ENCODE data around the gene FRAT1.
"Not testable (repeated sequence)": the region's sequence is repeated elsewhere in the genome, so short reads cannot be mapped to it uniquely, and the experiment has no call there.

FRAT1 gene

DNA sequence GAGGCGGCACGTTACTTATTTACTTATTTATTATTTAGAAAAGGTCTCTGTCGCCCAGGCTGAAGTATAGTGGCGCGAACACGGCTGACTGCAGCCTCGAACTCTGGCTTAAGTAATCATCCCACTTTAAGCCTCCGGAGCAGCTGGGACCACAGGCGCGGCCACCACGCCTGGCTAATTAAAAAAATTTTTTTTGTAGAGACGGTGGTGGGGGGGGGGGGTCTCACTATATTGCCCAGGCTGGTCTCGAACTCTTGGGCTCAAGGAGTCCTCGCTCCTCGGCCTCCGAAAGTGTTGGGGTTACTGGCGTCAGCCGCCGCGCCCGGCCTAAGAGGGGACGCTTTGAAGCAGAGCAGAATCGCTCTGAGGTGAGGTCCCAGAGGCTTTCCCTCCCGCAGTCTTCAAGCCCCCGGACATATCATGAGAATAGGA, 16.1 kb downstream of the FRAT1 start:
- no peak for DNase-seq

DNA sequence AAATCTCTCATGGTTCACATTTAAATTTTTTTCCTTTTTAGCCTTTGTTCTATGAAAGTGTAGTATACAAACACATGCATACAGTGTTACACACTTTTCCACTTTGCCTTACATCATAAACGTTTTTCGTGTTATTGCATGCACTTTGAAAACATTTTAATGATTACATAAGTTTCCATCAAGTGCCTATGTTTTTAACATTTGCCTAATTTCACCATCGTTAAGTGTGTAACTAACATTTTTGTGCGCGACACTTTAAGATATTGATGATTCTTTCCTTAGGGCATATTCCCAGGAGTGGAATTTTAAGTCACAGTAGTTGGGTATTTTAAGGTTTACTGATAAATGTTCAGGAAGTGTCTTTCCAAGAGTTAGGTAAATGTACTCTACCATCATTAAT, 16.9 kb downstream of the FRAT1 start:
- no peak for DNase-seq

DNA sequence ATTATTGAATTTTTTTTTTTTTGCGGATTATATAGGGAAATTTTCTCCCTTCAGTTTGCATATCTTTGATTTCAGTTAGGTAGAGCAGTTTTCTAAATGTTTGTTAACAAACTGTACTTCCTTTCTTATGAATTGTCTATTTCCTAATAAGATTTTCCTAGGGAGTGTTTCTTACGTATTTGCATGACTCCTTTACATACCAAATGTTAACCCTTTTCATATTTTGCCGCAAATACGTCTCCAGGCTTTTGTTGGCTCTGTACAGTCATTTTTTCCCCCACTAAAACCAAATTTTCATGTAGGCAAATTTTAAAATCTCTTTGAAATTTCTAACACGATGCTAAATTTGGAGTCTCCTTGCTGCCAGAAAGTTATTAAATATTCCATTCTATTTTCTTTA, 17.4 kb downstream of the FRAT1 start:
- DNase-seq = no peak

DNA sequence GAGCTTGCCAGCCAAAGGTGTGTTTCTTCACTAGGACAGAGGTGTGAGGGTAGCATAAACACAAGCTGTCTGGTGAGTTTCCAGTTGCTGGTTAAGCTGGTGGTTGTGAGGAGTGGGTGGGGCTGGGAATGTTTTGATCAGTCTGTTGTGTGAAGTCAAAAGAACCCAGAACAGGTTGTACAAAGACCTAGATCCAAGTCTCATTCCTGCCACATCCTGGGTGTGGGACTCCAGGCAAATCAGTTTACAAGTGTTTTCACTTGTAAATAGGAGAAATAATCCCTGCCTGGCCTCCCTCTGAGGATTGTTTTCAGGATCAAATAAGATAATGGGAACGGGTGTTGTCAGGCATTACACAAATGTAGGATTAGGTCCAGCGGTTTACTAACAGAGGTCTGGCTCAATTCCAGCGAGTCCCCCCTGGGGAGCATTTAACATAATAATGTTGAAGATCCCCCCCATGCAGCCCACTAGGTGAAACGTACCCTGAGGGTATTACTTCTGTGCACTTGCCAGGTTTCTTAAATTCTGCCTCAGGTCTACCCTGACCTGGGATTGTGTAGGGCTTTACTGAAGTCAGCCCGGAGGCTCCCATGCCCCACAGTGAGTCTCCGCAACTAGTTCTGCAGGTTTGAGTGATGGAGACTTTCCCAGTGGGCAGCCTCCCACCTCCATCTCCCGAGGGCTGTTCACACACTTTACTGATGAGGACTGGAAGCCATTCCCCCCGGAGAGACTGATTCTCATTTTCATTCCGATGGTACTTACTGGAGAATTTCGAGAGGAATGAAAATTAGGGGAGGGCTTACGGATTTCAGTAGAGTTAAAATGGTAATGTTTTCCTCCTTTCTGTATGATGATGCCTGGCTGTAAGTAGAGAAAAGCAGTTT, 18.1 kb downstream of the FRAT1 start:
- DNase-seq = no peak

DNA sequence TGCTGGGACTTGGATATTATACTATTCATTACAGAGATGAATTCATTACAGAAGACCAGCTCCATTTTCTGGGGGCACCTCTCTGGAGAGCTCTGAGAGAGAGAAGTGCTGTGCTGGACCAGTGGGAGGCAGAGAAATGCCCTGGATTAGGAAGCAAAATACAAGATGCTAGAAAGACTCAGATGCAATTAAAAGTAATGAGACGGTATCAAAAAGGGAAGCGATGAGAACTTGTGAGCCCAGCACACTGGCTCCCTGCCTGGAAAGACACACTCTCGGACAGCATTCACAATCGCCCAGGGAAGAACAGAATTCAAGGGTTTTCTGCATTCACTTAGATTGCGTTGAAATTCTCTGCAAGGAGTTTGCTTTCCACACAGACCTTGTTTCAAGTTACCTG, 19.0 kb downstream of the FRAT1 start:
- no peak for DNase-seq

DNA sequence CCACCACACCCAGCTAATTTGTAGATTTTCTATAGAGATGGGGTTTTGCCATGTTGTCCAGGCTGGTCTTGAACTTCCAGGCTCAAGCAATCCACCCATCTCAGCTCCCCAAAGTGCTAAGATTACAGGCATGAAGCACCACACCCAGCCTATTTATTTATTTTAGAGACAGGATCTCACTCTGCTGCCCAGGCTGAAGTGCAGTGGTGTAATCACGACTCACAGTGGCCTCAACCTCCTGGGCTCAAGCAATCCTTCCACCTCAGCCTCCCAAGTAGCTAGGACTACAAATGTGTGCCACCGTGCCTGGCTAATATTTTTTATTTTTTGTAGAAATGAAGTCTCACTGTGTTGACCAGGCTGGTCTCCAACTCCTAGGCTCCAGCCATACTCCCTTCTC, 22.3 kb downstream of the FRAT1 start:
- no peak for DNase-seq

DNA sequence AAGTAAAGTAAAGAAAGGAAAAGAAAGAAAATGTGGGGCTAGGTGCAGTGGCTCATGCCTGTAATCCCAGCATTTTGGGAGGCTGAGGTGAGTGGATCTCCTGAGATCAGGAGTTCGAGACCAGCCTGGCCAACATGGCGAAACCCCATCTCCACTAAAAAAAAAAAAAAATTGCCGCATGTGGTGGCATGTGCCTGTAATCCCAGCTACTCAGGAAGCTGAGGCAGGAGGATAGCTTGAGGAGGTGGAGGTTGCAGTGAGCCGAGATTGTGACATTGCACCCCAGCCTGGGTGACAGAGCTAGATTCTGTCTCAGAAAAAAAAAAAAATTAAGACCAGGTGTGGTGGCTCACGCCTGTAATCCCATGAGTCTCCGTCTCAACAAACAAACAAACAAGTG, 24.6 kb downstream of the FRAT1 start:
- not testable (repeated sequence) for DNase-seq

DNA sequence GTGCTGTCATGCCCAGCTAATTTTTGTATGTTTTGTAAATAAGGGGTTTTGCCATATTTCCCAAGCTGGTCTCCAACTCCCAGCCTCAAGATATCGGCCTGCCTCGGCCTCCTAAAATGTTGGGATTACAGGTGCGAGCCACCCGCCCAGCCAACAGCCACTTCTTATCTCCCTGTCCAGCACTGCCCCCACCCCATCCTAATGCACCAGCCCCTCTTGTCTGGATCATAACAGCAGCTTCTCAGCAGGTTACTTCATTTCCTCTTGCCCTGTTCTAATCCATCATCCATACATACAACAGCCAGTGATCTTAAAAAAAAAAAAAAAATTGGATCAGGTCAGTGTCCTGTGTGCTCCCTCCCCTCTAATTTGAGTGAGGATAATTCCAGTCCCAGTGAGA, 28.2 kb downstream of the FRAT1 start:
- DNase-seq = no peak

DNA sequence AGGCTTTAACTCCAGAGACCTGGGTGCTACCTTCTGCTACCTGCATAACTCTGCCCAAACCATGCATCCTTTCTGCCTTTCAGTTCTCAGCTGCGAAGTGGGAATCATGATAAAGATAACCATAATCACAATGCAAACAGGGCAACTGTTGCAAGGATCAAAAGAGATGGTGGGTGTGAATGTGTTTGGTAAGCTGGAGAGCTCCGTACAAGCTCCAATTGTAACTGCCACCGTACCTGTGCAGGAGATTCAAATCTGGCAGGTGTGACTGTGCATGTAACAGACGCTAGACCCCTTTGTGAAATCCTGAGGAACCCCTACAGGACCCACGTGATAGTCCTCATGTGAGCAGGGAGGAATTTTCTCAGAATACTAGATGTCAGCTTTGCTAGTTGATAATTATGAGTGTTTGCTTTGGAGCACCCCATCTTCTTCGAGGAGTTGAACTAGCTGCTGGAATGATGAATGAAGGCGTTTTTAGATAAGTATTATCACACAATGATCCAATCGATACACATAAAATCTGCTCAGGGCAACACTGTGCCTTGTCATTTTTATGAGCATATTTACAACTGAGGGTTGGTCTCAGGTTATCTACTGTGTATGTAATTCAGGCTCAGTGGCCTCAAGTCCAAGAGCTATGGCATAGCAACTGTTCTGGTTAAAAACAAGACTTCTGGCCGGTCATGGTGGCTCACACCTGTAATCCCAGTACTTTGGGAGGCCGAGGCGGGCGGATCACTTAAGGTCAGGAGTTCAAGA, 30.9 kb downstream of the FRAT1 start:
- DNase-seq = no peak

DNA sequence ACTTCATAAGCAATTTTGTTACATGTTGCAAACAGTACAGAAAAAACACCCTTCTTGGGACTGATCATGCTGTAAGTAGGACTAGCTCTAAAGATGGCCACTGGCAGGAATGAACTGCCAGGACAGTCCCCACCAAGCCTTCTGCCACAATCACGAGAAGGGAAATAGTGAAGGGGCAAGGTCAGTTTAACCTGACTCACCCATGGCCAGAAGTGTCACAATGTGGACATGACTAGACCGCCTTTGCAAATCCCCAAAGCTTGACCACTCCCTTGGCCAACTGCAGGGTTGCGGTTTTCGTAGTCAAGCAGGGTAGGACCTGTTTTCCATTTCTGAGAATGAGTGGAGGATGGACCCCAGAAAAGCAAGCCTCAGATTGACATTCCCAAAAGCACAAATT, 34.9 kb downstream of the FRAT1 start:
- DNase-seq = no peak

DNA sequence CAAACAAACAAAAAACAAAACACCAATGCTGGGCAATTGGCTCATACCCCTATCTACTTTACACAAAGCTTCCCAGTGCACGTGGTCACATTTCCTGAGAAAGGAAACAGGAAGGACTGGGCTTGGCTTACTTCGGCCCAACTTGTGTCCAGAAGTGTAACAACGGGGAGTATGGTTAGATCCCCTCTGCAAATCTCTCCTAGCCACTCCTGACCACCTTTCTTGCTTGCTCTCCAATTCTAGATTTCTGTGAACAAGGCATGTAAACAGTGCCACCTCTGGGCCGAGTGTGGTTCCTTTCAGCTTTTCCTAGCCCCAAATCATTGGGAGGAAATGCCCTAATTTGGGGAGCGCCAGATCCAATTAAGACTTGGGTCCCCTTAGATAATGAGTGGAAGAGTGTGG, 36.5 kb downstream of the FRAT1 start:
- peak; percentile 15 to 50 for DNase-seq

DNA sequence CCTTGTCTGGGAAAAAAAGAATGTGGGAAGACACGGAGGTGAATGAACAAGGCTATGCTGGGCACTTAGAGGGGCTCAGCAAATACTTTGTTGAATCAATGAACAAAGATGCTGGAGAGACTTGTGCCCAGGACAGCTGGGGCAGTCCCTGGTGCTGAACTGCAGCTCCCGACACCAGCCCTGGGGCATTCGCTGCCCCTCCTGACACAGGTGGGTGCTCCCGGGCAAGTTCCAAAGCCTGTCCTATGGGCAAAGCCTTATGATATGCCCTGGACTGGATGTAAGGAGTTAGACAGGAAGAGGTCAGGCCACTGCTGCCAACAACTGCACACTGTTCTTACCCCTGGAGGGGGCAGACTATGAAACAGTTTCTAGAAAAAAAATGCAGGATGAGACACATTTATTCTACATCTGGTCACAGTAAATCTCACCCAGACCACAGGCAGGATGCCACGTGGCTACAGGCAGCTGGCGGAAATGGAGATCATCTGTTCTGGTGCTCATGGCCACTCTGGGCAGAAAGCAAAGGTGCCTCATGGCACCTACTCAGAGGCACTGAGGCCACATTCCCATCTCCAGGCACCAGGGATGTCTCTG, 37.3 kb downstream of the FRAT1 start:
- DNase-seq = no peak

DNA sequence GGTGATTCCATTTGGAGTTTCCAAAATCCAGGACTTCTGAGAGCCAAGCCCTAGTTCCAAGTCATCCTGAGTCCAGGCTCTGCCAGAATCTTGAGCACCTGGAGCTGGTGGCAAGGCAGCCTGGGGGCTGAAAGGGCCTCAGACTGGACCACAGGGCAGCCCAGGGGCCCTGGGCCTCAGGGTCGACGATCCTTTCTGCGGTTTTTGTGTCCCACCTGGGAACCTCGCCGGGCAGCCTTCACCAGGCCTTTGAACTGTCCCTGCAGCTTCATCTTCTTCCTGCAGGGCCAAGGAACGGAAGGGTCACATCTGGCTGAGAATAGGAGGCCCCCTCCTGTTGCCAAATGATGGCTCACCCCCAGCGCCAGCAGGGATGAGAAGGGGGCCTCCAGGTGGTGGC, 37.8 kb downstream of the FRAT1 start:
- no peak for DNase-seq

DNA sequence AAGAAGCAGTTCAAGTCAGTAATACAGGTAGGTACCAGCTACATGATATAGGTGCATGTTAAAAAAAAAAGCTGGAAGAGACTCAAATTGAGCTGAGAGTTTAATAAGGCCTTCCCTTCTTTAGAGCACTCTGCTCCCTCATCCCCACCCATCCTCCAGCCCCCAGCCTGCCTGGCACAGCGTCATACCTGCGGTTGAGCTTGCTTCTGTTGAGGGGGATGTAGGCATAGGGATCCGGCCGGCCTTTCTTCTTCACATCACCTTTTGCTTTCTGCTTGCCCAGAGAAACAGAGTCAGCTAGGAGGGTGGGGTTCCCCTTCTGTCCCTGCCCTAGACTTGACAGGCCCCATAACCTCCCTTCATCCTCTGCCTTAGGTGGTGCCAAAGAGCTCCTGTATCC, 39.3 kb downstream of the FRAT1 start:
- DNase-seq = no peak

DNA sequence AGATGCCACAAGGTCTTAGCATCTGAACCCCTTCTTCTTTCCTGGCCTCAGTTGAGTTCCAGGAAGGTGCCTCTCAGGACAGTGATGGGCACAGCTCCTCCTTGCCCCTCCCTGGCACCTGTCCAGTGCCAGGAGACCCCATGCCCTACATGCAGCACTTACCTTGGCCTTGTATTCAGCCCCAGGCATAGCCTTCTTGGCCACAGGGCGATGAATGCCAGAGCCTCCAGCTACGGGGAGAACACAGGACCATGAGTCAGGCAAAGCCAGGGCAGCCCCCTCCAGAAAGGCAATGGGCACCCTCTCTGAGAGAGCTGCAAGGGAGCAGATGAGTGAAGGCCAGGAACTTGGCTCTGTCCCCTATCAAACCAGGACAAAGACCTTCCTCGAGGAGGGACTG, 39.7 kb downstream of the FRAT1 start:
- DNase-seq = no peak

DNA sequence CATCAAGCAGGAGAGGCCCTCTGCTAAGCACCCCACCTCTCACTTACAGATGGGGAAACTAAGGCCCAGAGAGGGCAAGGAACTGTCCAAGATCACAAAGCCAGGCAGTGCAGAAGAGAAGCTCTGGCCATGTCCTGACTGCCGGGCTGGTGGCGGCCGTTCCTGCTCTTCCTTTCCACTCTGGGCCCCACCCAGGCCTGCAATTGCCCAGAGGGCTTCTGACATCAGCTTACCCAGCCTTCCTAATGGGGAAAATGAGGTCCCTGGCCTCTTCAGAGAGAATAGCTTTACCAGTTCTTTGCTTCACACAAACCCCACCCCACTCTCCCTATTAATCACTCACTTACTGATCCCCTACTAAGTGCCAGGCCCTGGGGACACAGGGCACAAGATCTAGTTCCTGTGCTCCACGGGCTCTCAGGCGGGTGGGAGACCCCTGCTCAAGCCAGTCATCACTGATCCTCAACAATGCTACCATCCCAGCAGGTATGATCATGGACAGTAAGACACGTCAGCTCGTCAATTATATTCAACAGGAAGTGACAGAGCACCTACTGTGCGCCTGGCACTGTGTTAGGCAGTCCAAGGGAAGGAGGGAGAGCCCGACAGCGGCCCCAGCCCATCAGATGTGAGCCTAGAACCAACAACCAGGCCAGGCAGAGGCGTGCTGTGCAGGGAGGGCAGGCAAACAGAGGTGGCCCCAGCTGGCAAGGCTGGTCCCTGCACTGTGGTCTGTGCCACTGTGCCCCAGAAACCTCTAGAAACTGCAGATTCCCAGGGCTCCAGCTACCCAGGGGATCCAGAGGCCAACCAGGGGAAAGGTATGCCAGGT, 41.9 kb downstream of the FRAT1 start:
- no peak for DNase-seq

DNA sequence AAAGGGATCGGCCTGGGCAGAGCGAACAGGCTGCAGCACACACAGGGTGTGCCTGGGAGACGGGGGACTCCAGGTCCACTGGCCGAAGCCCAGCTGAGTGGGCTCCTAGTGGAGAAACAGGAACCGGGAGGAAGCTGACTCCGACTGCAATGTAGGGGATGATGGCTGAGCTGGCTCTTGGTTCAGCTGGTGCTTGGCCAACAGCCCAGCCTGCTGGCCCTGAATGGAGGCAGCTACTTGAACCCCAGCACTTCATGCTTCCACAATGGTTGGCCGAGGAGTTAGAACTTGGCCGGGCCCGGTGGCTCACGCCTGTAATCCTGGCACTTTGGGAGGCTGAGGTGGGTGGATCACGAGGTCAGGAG, 42.4 kb downstream of the FRAT1 start:
- no peak for DNase-seq

DNA sequence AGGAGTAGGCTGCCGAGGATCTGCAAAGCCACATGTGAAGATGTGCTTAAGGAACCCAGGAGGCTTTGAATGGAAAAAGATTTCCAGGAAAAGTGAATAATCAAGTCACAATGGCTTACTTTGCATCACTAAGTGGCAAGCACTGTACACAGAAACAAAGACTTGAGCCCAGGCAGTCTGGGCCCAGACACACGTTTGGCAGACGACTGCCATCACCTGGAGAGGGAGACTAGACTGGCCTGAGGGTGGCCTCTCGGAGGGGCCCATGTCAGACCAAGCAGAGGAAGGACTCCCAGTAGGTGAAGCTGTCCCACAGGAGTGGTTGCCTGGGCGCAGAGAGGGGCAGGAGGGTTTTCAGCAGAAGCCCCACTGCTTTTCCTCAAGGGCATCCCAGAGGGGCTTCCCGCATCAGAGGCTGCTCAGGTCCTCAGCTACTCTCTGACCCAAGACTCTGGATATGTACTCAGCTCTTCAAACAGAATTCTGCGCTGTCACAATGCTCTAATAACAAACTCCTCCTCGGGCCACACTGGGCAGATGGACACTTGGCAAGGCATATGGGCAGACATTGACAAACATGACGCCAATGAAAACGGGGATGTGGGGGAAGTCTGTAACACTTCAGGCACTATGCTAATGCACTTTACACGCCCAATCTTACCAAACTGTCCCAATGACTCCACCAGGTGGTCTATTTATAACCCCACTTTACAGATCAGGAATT, 43.4 kb downstream of the FRAT1 start:
- no peak for DNase-seq

DNA sequence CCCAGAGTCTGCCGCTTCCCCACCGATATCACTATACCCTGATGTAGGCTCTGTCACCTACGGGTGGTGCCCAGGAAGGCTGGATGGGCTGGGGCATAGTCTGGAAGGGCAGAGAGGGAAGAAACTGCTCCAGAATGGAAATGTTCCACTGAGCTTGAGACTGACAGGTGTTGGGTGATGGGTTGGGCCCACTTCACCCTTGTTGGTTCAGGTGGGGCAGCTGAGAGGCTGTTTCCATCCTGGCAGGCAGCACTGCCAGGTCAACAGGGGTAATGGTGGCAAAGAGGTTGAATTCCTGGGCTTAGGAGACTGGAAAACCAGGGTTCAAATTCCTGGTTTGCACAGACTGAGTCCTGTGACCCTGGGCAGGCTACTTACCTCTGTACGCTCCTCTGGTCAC, 44.0 kb downstream of the FRAT1 start:
- no peak for DNase-seq

DNA sequence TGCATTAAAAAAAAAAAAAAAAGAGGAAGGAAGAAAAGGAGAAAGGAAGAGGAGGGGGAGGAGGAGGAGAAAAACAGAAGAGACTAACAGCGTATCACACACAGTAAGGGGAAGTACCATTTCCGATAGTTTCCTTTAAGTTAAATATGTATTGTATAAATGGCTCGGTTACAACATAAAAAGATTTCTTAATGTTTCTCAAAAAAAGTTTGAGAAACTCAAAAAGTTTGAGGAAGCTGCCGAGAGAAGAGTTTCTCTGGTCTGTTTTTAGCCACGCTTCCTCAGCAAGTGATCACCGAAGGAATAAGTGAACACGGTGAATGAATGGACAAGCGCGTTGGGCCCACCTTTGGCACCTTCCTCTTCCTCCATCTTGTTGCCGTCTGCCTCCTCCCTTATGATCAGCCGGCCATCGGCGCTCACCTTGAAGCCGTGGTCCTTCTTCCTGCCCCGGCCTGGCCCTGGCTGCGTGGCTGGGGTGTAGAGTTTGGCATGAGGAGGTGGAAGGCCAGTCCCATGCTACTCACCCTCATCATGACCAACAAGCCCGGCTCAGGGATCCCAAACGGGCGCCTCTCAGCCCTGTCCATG, 46.8 kb downstream of the FRAT1 start:
- no peak for DNase-seq

DNA sequence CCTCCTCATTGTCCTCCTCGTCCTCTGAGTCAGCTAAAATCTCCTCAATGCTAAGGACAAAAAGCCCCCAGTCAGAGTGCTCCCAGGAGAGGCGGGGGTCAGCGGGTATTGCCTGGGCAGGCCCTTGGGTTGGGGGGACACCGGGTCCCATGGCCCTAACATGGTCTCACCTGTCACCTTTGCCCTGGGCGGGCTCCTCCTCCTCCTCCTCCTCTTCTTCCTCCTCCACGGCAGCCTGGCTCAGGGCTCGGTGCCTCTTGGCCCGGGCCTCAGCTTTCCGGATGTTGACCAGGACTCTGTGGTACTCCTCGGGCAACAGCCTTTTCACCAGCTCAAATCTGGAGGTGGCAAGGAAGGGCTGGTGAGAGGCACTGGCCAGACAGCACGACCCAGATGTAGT, 47.5 kb downstream of the FRAT1 start:
- no peak for DNase-seq

DNA sequence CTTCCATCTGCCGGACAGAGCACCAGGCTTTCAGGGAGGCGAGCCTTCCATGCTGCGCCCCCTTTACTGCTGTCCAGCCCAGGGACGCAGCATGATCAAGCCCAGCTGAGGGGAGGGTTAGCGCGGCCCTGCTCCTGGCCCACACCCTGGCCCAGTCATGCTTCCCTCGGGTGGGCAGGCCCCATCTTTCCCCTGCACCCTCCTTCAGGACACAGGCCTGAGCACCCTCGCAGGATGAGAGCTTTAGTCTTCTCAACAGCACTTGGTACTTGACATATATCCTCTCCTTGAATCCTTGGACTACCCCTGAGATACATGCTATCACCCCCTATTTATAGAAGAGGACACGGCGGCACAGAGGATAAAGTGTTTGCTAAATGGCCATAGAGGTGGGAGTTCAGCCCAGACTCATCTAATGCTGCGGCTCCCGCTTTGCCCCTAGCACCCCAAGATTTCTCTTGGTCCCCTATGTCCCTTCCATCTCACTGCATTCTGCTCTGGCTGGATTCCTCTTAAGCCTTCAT, 48.1 kb downstream of the FRAT1 start:
- DNase-seq = no peak

Data from hippocampal formation (tissue), 2 donors.